ENCODE measurements around the gene SGO2.

Gene SGO2

GRCh38 chr2:200525882-200526651 lies at the start of gene SGO2:
Gene SGO2 (plus strand): TSS chr2:200526207. CDS start chr2:200532976, 6,769 bp downstream.
- DNase-seq, result peak; percentile 99

GRCh38 chr2:200476836-200477235 lies 49.2 kb upstream of the SGO2 start:
- peak; percentile 58 for DNase-seq

- no peak for DNase-seq
Measured at GRCh38 chr2:200477667-200478131, 48.3 kb upstream of the SGO2 start.

- no peak for DNase-seq
Measured at GRCh38 chr2:200479692-200480265, 46.2 kb upstream of the SGO2 start.

GRCh38 chr2:200482194-200482593 lies 43.8 kb upstream of the SGO2 start:
- no peak for DNase-seq

- DNase-seq, result peak; percentile 63
Measured at GRCh38 chr2:200483729-200484198, 42.2 kb upstream of the SGO2 start.

GRCh38 chr2:200484934-200485333 lies 41.1 kb upstream of the SGO2 start:
- DNase-seq, result no peak

GRCh38 chr2:200486529-200486928 lies 39.5 kb upstream of the SGO2 start:
- no peak for DNase-seq

- DNase-seq, result no peak
Measured at GRCh38 chr2:200488169-200488568, 37.8 kb upstream of the SGO2 start.

- DNase-seq, result no peak
Measured at GRCh38 chr2:200490001-200490400, 36.0 kb upstream of the SGO2 start.

GRCh38 chr2:200492656-200493055 lies 33.4 kb upstream of the SGO2 start:
- DNase-seq, result no peak

- no peak for DNase-seq
Measured at GRCh38 chr2:200494048-200494447, 32.0 kb upstream of the SGO2 start.

GRCh38 chr2:200496696-200497095 lies 29.3 kb upstream of the SGO2 start:
- no peak for DNase-seq

GRCh38 chr2:200498402-200499162 lies 27.4 kb upstream of the SGO2 start:
- no peak for DNase-seq

- no peak for DNase-seq
Measured at GRCh38 chr2:200502196-200502595, 23.8 kb upstream of the SGO2 start.

- no peak for DNase-seq
Measured at GRCh38 chr2:200506679-200507078, 19.3 kb upstream of the SGO2 start.

GRCh38 chr2:200507179-200507578 lies 18.8 kb upstream of the SGO2 start:
- DNase-seq, result no peak

- peak; percentile 35 for DNase-seq
Measured at GRCh38 chr2:200509235-200509611, 16.8 kb upstream of the SGO2 start.

- peak; percentile 90 for DNase-seq
Measured at GRCh38 chr2:200509612-200510433, 16.2 kb upstream of the SGO2 start, which contains the start of gene KCTD18. Gene KCTD18 (minus strand): TSS chr2:200510068. CDS start chr2:200507016, 3,052 bp downstream.

GRCh38 chr2:200515155-200515554 lies 10.9 kb upstream of the SGO2 start:
- no peak for DNase-seq

GRCh38 chr2:200523158-200523557 lies 2.8 kb upstream of the SGO2 start:
- no peak for DNase-seq

- no peak for DNase-seq
Measured at GRCh38 chr2:200523604-200524003, 2.4 kb upstream of the SGO2 start.

- DNase-seq, result no peak
Measured at GRCh38 chr2:200525066-200525465, 941 bp upstream of the SGO2 start.

All from NCI-H2227 treated with DMSO at 0.1 percent for 48 hours (cell line).